Fibroblast of the aortic adventitia (primary cell): ENCODE data around the gene SLC6A7. TPM values are rescaled to one million over a fixed set of nuclear protein-coding genes. Genes with fewer than 3 reads are reported as not detected.

Experiments used
- DNase-seq: peaks from one replicate; pipeline ENCODE4 v3.0.0-alpha.2; 2010; ENCODE audit warnings: low read depth
- H3K4me3 ChIP-seq: 2 replicates; pipeline ENCODE4 v1.5.1; 2011; ENCODE audit warnings: low read depth, mild to moderate bottlenecking, control low read depth, low read length, moderate library complexity
- CTCF ChIP-seq: IDR thresholded peaks from 2 replicates; pipeline ENCODE4 v1.5.1; 2011; ENCODE audit warnings: mild to moderate bottlenecking, low read length, control low read depth, inconsistent platforms; ENCODE audit not compliant: insufficient read depth
- total RNA-seq: library from RNA; depleted of rRNA; stranded (reverse); fragments of >200 nt; gene quantifications from 2 replicates; pipeline ENCODE4 v1.2.3, GENCODE V29; 2012; ENCODE audit warnings: low replicate concordance

Gene SLC6A7
- total RNA-seq, 1 donor, result not detected

- no peak for DNase-seq
- peak overlapping the region; percentile 99 for H3K4me3 ChIP-seq
- TF ChIP-seq CTCF, result no peak
Observed at GRCh38 chr5:150156027-150156368, 33.9 kb upstream of the SLC6A7 start.

GRCh38 chr5:150156540-150156939 lies 33.3 kb upstream of the SLC6A7 start:
- peak overlapping the region; percentile 99 for H3K4me3 ChIP-seq
- DNase-seq, result no peak
- no peak for TF ChIP-seq CTCF

- no peak overlapping the region for H3K4me3 ChIP-seq
- DNase-seq, result no peak
- no peak for TF ChIP-seq CTCF
Observed at GRCh38 chr5:150157168-150157567, 32.7 kb upstream of the SLC6A7 start.

- TF ChIP-seq CTCF, result no peak
- no peak overlapping the region for H3K4me3 ChIP-seq
Observed at GRCh38 chr5:150158170-150158949, 31.5 kb upstream of the SLC6A7 start.

GRCh38 chr5:150159031-150159430 lies 30.8 kb upstream of the SLC6A7 start:
- TF ChIP-seq CTCF, result no peak
- no peak for DNase-seq
- H3K4me3 ChIP-seq, result no peak overlapping the region

More at GRCh38 chr5:150158170-150158949, 31.5 kb upstream of the SLC6A7 start:
- DNase-seq, result peak; percentile 63

- no peak for TF ChIP-seq CTCF
- DNase-seq, result peak; percentile 62
- no peak overlapping the region for H3K4me3 ChIP-seq
Observed at GRCh38 chr5:150159741-150160179, 30.1 kb upstream of the SLC6A7 start.
